ENCODE data around the gene GSTA2. TPM values are rescaled to one million over a fixed set of nuclear protein-coding genes. Genes with fewer than 3 reads are reported as not detected.
"Not testable (repeated sequence)": the region's sequence is repeated elsewhere in the genome, so short reads cannot be mapped to it uniquely, and the experiment has no call there.

Gene GSTA2
- total RNA-seq (2016; rRNA removed; fragmentation: Illumina TruSeq; extraction: Trizol) = 13.7 and 21.5 TPM in 2 replicates
- total RNA-seq (2016; cell fraction: cytosol; rRNA removed; fragmentation: Illumina TruSeq; extraction: Trizol; ENCODE audit: low read depth) = 3.0 and 3.4 TPM in 2 replicates
- 15.4 and 22.0 TPM in 2 replicates for total RNA-seq (2016; cell fraction: insoluble cytoplasmic fraction; rRNA removed; fragmentation: Illumina TruSeq; extraction: Trizol)
- total RNA-seq (2016; cell fraction: membrane; rRNA removed; fragmentation: Illumina TruSeq; extraction: Trizol) = 3.4 and 4.3 TPM in 2 replicates
- 6.0 TPM in 2 replicates for total RNA-seq (2016; cell fraction: nucleus; rRNA removed; fragmentation: Illumina TruSeq; extraction: Trizol)
- polyA plus RNA-seq (2011; rRNA removed) = 0.75 and 1.1 TPM in 2 replicates
- polyA plus RNA-seq (2011; cell fraction: cytosol; rRNA removed) = 0.32 and 0.96 TPM in 2 replicates
- polyA plus RNA-seq (2011; cell fraction: nucleus; rRNA removed) = 0.16 and 0.26 TPM in 2 replicates
- 1.8 and 3.2 TPM in 2 replicates for polyA plus RNA-seq (2012)
- 3.8 and 4.2 TPM in 2 replicates for polyA plus RNA-seq (2016; cell fraction: cytosol; fragmentation: Illumina TruSeq; extraction: Trizol; ENCODE audit: low read depth)
- polyA plus RNA-seq (2016; cell fraction: insoluble cytoplasmic fraction; fragmentation: Illumina TruSeq; extraction: Trizol; ENCODE audit: low read depth) = 27.0 and 28.3 TPM in 2 replicates
- 3.6 and 4.5 TPM in 2 replicates for polyA plus RNA-seq (2016; cell fraction: membrane; fragmentation: Illumina TruSeq; extraction: Trizol; ENCODE audit: low read depth)
- polyA plus RNA-seq (2016; cell fraction: nucleus; fragmentation: Illumina TruSeq; extraction: Trizol; ENCODE audit: insufficient read depth, low read depth) = 7.2 and 8.9 TPM in 2 replicates
- not detected in 2 replicates for polyA minus RNA-seq (2011; rRNA and poly(A)+ RNA removed; ENCODE audit: low replicate concordance)
- 0.79 TPM in 1 of 2 replicates, not detected in the other for polyA minus RNA-seq (2011; cell fraction: cytosol; rRNA and poly(A)+ RNA removed)
- polyA minus RNA-seq (2011; cell fraction: nucleus; rRNA and poly(A)+ RNA removed) = not detected in 2 replicates
- percentile 17 among the genes with signal in this experiment for Bru-seq, nascent RNA
- percentile 19 among the genes with signal in this experiment for BruChase-seq, experiment 1, labeled RNA remaining after a 6-hour chase
- percentile 20 among the genes with signal in this experiment for BruChase-seq, experiment 2, labeled RNA remaining after a 2-hour chase
- long read RNA-seq, experiment 1, transcript GSTA2-201 (7 exons, 1,313 nt) = major isoform, 10 of 10 reads
- long read RNA-seq, experiment 1, partial matches to known transcripts = 0 of 10 reads
- long read RNA-seq, experiment 1, other reads (novel, unspliced or antisense) = 0 of 10 reads
- long read RNA-seq, experiment 2, partial matches to known transcripts = 1 of 4 reads
- long read RNA-seq, experiment 2, other reads (novel, unspliced or antisense) = 0 of 4 reads

- H3K27ac ChIP-seq (ENCODE audit: extremely low read length, insufficient read depth, low read length) = peak within 1 kb of the TSS; percentile 50
- FAIRE-seq; TF ChIP-seq SOX13 (IDR thresholded peaks at IDR 0.05): not testable (repeated sequence)
- TF ChIP-seq SOX13 (CRISPR knock-in tag; conservative IDR thresholded peaks at IDR 0.05 in 1 of 2, IDR thresholded peaks at IDR 0.05 in 1 of 2) = peak in 1 of 2 experiments; percentile 49; a peak in 2 of 4 replicates
- peak; percentile 35 for TF ChIP-seq STAG1 (CRISPR knock-in tag; IDR thresholded peaks at IDR 0.05)
- TF ChIP-seq MAFK (conservative IDR thresholded peaks at IDR 0.05 in 1 of 2, IDR thresholded peaks at IDR 0.05 in 1 of 2; ENCODE audit: low read length in 2 of 2) = peak; percentile 94 to 95
- TF ChIP-seq ZNF644 (CRISPR knock-in tag; IDR thresholded peaks at IDR 0.05; ENCODE audit: low read depth) = 0 out of 2 replicates have a peak, but pooled peaks have one; percentile 35
- peak; percentile 49 for TF ChIP-seq ZMYM4 (CRISPR knock-in tag; IDR thresholded peaks at IDR 0.05)
- peak; percentile 37; the same call in 1 of the 2 replicates for TF ChIP-seq THRA (CRISPR knock-in tag; IDR thresholded peaks at IDR 0.05; ENCODE audit: borderline replicate concordance)
- TF ChIP-seq, protein P1, sequence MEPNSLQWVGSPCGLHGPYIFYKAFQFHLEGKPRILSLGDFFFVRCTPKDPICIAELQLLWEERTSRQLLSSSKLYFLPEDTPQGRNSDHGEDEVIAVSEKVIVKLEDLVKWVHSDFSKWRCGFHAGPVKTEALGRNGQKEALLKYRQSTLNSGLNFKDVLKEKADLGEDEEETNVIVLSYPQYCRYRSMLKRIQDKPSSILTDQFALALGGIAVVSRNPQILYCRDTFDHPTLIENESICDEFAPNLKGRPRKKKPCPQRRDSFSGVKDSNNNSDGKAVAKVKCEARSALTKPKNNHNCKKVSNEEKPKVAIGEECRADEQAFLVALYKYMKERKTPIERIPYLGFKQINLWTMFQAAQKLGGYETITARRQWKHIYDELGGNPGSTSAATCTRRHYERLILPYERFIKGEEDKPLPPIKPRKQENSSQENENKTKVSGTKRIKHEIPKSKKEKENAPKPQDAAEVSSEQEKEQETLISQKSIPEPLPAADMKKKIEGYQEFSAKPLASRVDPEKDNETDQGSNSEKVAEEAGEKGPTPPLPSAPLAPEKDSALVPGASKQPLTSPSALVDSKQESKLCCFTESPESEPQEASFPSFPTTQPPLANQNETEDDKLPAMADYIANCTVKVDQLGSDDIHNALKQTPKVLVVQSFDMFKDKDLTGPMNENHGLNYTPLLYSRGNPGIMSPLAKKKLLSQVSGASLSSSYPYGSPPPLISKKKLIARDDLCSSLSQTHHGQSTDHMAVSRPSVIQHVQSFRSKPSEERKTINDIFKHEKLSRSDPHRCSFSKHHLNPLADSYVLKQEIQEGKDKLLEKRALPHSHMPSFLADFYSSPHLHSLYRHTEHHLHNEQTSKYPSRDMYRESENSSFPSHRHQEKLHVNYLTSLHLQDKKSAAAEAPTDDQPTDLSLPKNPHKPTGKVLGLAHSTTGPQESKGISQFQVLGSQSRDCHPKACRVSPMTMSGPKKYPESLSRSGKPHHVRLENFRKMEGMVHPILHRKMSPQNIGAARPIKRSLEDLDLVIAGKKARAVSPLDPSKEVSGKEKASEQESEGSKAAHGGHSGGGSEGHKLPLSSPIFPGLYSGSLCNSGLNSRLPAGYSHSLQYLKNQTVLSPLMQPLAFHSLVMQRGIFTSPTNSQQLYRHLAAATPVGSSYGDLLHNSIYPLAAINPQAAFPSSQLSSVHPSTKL (CRISPR knock-in tag; IDR thresholded peaks at IDR 0.05) = 0 out of 2 replicates have a peak, but pooled peaks have one; percentile 30
- TF ChIP-seq MAFF (IDR thresholded peaks at IDR 0.05; ENCODE audit: low read depth, low read length) = peak; percentile 95
These were observed at the start of gene GSTA2 for GRCh38 chr6:52763322-52763916. Gene GSTA2, minus strand, starts transcription at chr6:52763475. Its CDS starts 5,528 bp downstream, at chr6:52757947.

More at GRCh38 chr6:52763322-52763916, at the start of gene GSTA2:
- H2AFZ ChIP-seq (ENCODE audit: low read length); BruUV-seq (replicated peaks); in situ Hi-C loops (cut with HindIII; ENCODE audit: extremely low pct_ligation_motif_present, low pct_unique_long_range_greater_than_20kb); H3K27me3 ChIP-seq (ENCODE audit: control insufficient read depth in 1 of 2, insufficient read depth in 2 of 2, low read length in 2 of 2); H3K79me2 ChIP-seq (ENCODE audit: insufficient read depth, low read length); H3K4me2 ChIP-seq (ENCODE audit: low read depth, low read length); H3K9me3 ChIP-seq (ENCODE audit: low read length); CTCF ChIA-PET (ENCODE audit: low intra/inter-chr PET ratio, low total read pairs); ATAC-seq; H4K20me1 ChIP-seq (ENCODE audit: insufficient read depth, low read length); H3K4me3 ChIP-seq (replicated peaks in 1 of 3; ENCODE audit: insufficient read depth in 1 of 3, low read depth in 2 of 3, low read length in 3 of 3); H3K36me3 ChIP-seq (replicated peaks in 1 of 2; ENCODE audit: control insufficient read depth in 1 of 2, insufficient read depth in 2 of 2, low read length in 2 of 2); H3K9ac ChIP-seq (ENCODE audit: insufficient read depth, low read depth, low read length): not testable (repeated sequence)
- peak; percentile 27 for DNase-seq (ENCODE audit: low spot score)
- 36% methylated on average over 2 of the region's 2 CpGs for WGBS (ENCODE audit: low lambda C conversion rate)
- H3K4me1 ChIP-seq (ENCODE audit: insufficient read depth, low read length) = peaks cover 46% of the 10 kb centered on the region
- intact Hi-C loops (cut with micrococcal nuclease; ENCODE audit: unreplicated experiment) = loop anchor here (5.0 kb wide), 1 partner anchor 36 kb away; no protein-coding TSS in a partner anchor
- POLR2A ChIA-PET = interaction anchor here (1.0 kb wide), 1 partner anchor 38 kb away, joined by 3 read pairs; no protein-coding TSS in a partner anchor
